Posterior cingulate gyrus (tissue), 11 donors: ENCODE measurements around the gene TNFAIP6.
A peak's percentile ranks its signal among the peaks of the same experiment; 100 is the strongest.
"Not testable (repeated sequence)": the region's sequence is repeated elsewhere in the genome, so short reads cannot be mapped to it uniquely, and the experiment has no call there.

Source experiments
- DNase-seq, 10 donors: peaks; one replicate each; pipeline versions ENCODE4 v3.0.0 to v3.0.0-alpha.2; 2020 to 2021; ENCODE audit warnings: mixed read lengths in 3 of 10
- intact Hi-C: fragments of 100-400 bp; cut with DNase I; formaldehyde crosslinking; loops from one replicate; pipeline ENCODE4 v1.15.1; 2023

Gene TNFAIP6, protein sequence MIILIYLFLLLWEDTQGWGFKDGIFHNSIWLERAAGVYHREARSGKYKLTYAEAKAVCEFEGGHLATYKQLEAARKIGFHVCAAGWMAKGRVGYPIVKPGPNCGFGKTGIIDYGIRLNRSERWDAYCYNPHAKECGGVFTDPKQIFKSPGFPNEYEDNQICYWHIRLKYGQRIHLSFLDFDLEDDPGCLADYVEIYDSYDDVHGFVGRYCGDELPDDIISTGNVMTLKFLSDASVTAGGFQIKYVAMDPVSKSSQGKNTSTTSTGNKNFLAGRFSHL

DNA sequence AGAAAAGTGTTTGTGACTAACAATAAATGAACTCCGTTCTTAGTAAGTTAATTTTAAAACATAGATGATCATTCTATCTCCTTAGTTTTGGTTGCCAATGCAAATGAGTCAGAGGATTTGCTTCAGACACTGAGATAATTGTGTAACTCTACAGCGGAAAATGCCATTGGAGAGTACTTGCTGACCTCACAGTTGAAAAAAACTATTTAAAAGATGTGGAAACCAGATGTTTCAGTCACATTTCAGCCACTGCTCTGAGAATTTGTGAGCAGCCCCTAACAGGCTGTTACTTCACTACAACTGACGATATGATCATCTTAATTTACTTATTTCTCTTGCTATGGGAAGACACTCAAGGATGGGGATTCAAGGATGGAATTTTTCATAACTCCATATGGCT, at the start of gene TNFAIP6:
Gene TNFAIP6 (plus strand): TSS at position 234 of the 400 bp plus-strand sequence. CDS start 75 bp downstream, at position 309.
- no peak for DNase-seq
- intact Hi-C loops: no loop called here

DNA sequence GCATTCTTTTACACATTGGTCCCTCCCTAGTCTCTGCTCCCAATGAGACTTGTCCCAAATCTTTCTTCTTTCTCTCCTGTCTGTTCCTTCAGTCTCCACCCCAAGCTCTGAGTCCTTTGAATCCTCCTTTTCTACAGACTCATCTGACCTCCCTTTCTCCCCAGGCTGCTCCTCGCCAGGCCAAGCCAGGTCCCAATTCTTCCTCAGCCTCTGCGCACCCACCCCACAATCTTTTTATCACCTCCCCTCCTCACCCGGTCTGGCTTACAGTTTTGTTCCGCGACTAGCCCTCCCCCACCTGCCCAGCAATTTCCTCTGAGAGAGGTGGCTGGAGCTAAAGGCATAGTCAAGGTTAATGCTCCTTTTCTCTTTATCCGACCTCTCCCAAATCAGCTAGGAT, 47.1 kb upstream of the TNFAIP6 start:
- intact Hi-C loops, DNase-seq: not testable (repeated sequence)

DNA sequence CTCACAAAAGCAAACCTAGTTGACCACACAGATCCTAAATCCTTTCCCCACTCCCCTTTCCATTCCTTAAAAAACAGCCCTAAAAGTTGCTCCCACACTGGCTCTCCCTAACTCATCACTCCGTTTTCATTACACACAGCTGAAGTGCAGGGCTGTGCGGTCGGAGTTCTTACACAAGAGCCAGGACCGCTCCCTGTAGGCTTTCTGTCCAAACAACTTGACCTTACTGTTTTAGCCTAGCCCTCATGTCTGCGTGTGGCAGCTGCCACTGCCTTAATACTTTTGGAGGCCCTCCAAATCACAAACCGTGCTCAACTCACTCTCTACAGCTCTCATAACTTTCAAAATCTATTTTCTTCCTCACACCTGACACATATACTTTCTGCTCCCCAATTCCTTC, 45.0 kb upstream of the TNFAIP6 start:
- DNase-seq, intact Hi-C loops: not testable (repeated sequence)

DNA sequence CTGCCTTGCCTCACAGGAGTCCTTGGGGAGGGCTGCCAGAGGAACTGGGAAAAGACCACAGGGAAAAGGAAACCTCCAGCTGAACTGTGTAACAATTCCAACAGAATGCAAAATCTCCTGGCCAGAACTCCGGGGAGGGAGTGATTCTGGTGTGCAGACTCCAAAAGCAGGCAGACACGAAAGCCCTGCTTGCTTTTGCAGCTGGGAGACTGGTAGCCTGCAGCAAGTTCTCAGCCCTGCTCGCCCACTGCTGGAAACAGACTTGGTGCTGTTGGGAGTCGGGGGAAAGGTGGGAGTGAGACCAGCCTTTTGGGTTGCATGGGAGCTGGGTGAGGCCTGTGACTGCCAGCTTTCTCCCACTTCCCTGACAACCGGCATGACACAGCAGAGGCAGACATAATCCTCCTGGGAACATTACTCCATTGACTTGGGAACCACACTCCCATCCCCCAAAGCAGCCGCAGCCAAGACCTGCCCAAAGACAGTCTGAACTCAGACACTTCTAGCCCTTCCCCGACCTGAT, 42.0 kb upstream of the TNFAIP6 start:
- peak in 8 of 10 donors; percentile 28 to 92 (median 59) for DNase-seq
- intact Hi-C loops: no loop called here

DNA sequence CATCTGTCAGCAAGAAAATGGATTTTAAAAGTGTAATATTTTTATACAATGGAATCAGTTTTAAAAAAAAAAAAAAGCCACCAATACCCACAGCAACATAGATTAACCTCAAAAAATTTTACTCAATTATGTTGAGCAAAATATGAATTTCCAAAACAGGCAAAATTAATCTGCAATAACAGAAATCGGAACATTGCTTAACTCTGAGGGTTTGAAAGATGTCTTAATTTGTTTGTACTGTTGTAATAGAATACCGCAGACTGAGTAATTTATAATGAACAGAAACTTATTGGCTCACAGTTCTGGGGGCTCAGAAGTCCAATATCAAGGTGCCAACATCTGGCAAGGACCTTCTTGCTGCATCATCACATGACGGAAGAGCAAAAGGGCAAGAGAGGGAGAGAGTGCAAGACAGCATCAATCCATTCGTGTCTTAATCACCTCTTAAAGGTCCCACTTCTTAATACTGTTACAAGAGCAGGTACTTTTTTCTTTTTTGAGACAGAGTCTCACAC, 31.8 kb upstream of the TNFAIP6 start:
- DNase-seq: no peak
- intact Hi-C loops: no loop called here

DNA sequence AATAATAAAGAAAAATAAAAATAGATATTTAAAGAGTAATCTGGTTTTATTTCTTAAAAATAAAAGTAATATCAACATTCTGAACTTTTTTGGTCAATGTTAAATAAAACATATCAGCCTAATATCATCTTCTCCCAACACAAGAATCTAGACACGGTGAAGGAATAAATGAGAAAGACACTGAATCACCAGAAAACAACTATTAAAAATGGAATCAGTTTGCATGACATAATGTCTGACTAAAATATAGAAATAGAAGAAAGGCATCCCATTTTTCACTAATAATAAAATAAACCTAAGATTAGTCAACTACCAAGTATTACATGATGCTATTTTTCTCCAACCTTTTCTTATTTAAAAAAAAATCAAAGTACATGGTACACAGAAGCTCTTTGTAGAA, 30.8 kb upstream of the TNFAIP6 start:
- intact Hi-C loops: no loop called here
- DNase-seq: no peak

DNA sequence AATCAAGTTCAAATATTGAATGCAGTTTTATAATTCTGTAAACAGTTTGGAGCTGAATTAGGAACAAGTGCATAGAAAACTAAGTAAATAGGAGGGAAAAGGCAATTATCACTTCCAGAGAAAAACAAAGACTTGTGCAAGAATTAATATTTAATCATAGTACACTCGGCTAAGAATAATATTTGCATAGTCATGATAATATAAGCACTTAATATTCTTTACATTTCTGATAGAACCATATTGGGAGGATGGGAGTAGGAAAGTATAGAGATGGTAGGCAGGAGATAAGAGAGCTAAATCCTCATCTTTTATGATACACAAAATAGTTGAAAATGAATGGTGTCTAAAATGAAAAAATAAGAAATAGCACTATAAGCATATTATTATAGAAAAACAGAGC, 27.4 kb upstream of the TNFAIP6 start:
- DNase-seq: no peak
- intact Hi-C loops: no loop called here

DNA sequence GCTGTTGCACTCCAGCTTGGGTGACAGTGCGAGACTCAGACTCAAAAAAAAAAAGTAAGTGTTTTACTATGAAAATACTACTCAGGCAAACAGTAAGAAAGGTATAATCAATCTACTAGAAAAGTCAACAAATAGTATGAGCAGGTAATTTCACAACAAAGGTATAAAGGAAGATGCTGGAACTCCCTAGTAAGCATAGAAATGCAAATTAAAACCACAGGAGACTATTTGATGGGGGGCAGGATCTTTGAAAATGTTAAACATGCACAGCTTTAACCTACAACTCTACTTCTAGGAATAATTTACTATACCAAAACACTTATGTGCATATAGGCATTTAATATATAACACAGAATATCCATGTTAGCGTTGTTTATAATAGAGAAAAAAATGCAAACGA, 24.3 kb upstream of the TNFAIP6 start:
- no peak for DNase-seq
- intact Hi-C loops: no loop called here

DNA sequence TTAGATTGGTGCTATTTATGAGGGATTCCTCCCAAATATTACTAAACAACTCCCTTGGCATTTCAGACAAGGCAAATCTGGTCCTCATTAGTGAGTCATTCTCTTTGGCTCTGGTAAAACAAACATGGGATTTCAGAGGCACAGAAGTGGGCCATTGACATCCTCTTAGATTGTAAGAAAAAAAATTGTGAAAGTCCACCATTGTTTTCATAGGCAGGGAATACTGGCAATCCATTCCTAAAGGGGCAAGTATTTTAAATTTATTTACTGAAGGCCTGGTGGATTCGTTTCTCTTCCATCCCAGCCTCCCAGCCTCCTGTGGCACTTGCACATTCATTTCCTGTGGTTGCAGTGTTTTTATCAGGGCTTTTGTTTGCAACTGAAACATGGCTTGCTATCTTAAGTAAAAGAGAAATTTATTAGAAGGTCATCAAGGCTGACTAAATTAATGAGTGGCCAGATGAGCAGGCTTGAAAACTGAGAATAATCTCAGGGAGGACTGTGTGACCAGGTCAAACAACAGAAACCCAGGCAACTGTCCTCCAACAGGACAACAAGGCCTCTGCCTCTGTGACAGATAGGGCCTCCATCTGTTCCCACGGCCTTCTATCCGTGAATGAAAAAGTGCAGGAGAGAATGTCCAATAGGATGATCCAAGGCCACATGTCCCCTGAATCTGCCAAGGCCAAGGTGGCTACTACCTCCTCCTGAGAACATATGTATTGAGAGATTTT, 23.1 kb upstream of the TNFAIP6 start:
- intact Hi-C loops: no loop called here

DNA sequence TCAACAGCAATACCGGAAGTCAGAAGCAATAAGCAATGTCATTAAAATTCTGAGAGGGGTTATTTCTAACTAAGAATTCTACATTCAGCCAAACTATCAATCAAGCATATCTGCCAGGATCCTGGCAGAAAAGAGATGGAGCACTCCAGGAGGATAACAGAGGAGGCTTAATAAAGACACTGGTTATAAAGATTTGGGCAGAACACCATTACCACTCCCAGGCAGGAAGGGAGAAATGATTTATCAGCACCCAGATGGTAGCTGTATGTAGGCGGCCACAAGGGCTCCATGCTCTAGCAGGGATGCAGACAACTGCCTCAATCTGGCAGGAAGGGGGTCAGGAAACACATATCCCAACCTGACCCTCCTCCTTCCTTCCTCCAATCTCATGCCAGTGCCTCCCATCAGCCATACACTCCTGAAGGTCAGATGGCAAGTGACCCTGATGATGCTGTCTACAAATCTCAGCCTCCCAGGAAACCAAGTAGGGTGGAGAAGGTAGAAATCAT, 20.5 kb upstream of the TNFAIP6 start:
- no peak for DNase-seq

More for the DNA sequence above, 23.1 kb upstream of the TNFAIP6 start:
- no peak for DNase-seq

DNA sequence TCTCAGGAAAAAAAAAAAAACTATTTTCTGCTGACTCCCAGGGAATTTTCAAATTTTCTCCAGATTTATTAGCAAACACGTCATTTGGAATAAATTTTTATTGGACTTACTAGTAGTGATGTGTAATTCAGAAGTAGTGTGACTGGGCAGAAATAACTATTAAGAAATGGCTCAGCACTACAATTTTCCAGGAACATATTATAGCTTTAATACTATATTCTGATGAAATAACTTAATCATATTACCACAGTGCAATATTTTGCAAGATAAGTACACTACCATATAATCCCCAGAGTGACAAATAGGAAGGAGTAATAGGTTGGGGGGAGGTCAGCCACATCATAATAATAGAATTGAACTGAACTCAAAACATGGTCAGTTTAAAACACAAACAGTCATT, 19.7 kb upstream of the TNFAIP6 start:
- no peak for DNase-seq
- intact Hi-C loops: no loop called here

More for the DNA sequence above, 20.5 kb upstream of the TNFAIP6 start:
- intact Hi-C loops: no loop called here

DNA sequence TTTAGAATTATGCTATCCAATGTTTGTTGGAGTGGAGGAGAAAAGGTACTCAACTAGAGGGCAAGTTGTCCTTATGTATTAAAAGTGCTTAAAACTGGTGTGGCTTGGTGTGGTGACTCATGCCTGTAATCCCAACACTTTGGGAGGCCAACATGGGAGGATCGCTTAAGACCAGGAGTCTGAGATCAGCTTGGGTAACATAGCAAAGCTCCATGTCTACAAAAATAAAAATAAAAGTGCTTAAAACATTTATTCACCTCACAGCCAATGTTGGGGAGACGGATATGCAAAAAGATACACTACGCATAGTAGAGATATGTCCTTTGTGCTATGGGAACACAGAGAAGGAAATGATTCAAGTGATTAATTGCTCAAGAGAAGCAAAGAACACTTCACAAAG, 19.3 kb upstream of the TNFAIP6 start:
- no peak for DNase-seq
- intact Hi-C loops: no loop called here

DNA sequence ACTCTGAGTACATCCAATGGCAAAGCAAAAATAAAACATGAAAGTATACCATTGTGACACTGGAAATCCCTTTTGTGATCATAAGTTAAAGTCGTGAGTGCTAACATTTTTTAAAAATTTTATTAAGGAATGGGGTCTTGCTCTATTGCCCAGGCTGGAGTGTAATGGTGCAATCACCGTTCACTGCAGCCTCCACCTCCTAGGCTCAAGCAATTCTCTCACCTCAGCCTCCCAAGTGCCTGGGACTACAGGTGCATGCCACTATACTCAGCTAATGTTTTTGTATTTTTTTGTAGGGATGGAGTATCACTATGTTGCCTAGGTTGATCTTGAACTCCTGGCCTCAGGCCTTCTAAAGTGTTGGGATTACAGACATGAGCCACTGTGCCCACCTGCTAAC, 14.3 kb upstream of the TNFAIP6 start:
- no peak for DNase-seq
- intact Hi-C loops: no loop called here

DNA sequence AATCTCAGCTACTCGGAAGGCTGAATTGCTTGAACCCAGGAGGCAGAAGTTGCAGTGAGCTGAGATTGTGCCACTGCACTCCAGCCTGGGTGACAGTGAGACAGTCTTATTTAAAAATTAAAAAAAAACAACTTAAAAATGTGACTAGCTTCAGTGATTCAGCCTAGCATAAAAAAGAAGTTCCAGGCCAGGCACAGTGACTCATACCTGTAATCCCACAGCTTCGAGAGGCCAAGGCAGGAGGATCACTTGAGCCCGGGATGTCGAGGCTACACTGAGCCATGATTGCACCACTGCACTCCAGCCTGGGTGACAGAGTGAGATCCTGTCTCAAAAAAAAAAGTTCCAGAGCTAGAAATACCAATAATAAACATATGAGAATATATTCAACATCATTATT, 13.2 kb upstream of the TNFAIP6 start:
- intact Hi-C loops, DNase-seq: not testable (repeated sequence)

DNA sequence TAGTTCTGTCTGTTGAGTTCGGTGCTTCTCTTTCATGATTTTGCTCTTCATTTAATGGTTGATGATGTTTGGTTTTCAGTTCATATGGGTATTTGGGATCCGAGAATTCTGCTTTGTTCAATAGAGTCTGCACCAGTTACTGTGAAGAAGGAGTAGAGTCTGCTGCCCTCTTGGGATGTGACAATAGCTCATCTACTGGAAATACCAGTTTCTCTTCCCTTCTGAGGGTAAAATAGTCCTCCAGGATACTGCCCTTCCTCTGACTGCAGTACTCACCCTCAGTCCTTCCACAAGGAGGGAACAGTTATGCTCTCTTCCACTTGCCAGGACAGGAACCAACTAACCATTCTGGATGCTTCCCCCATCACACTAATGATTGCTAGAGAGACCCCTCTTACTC, 12.5 kb upstream of the TNFAIP6 start:
- intact Hi-C loops: no loop called here
- DNase-seq: no peak

DNA sequence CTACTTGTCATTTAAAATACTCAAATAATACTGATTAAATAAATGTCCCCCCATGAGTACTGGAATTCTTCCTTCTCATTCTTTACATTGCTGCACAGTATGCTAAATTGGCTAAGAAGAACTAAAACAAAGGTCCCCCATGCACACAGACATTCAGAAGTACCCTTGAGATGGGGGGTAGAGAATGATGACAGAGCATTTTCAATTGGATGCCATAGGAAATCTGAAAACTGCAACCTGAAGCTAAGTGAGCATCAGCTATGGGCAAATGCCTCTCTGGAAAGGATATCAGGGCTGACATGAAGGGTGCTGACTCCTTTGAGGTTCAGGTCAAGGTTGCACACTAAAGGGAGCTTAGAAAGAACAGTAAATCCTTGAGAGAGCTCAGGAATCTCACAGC, 10.1 kb upstream of the TNFAIP6 start:
- no peak for DNase-seq
- intact Hi-C loops: no loop called here

DNA sequence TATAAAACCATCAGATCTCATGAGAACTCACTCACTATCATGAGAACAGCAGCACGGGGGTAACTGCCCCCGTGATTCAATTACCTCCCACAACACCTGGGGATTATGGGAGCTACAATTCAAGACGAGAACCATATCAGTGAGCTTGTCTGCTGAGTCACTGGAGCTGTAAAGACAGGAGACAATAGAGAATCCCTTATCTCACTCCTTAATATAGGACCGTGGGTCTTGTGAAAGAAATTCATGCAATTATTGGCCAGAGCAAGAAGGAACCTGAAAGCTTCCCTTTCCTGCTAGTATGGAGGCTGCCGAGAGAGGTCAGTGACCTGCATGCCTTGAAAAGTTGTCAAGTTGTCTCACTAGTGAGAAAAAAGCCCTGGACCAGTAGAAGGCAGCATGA, 9.5 kb upstream of the TNFAIP6 start:
- intact Hi-C loops: no loop called here
- DNase-seq: no peak

DNA sequence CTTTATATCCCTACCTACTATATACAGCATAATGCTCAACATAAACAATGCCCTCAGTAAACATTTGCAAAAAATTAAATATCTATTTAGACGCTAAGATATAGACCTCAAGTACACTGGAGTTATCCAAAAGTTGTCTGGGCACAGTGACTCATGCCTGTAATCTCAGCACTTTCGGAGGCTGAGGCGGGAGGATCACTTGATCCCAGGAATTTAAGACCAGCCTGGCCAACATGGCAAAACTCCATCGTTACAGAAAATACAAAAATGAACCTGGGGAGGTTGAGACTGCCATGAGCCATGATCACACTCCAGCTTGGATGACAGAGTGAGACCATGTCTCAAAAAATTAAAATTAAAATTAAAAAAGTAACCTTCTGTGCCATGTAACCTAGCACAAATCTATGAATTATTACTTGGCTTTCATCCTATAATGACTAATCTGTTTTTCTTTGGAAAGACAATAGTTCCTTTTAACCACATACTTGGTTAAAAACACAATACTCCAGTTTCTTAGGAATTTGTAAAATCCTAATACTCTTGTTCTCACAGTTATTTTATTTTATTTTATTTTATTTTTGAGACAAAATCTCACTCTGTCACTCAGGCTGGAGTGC, 6.7 kb upstream of the TNFAIP6 start:
- DNase-seq: no peak

DNA sequence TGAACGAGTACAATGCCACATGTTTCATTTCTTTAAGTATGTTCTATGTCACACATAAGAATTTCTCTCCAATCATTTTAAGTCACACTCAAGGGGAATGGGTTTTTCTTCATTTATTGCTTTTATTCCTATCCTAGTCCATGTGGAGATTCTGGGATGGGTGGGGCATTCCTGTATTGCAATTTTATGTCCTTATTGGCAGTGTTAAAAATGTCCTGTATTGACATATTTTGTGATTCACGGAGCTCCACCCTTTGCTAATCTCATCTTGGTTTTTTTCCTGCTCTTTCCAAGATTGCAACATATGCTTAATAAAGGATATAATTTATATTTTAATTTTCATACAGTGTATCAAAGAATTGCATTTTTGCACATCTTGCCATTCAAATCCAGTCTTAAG, 3.4 kb upstream of the TNFAIP6 start:
- intact Hi-C loops: no loop called here
- no peak for DNase-seq

More for the DNA sequence above, 6.7 kb upstream of the TNFAIP6 start:
- intact Hi-C loops: no loop called here

DNA sequence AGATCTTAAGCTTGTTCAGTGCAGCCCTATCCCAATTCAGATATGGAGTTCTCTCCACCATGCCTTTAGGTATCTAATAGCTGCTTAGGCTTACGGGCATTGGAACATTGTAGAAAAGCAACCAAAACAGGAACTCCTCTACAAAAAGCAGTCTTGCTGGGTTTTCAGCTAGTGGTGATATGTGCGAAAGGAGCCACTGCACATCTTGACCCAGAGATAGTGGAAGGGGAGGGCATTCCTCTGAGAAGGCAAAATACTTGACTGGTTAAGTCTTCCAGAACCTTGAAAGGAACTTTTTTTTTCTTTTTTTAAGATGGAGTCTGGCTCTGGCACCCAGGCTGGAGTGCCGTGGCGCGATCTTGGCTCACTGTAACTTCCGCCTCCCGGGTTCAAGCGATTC, 2.6 kb upstream of the TNFAIP6 start:
- intact Hi-C loops: no loop called here
- DNase-seq: no peak
